ENCODE data around the gene CRBN.
A peak's percentile ranks its signal among the peaks of the same experiment; 100 is the strongest.

Gene CRBN

GRCh38 chr3:3189102-3189727 is 9.7 kb upstream of the CRBN start:
- H3K27ac Mint-ChIP-seq, result no peak overlapping the region

GRCh38 chr3:3184876-3185275 is 5.4 kb upstream of the CRBN start:
- Mint-ChIP-seq H3K9me3 (peaks cover 6% of the 10 kb centered on the region), H3K27ac (no peak overlapping the region), H3K4me1 (no peaks in the 10 kb centered on the region), H3K4me3 (no peak overlapping the region), H3K36me3 (no peaks in the 10 kb centered on the region)
- DNase-seq (ENCODE audit: low spot score in 2 of 2) (no peak), ATAC-seq (no peak)

More at GRCh38 chr3:3189102-3189727, 9.7 kb upstream of the CRBN start:
- H3K9me3 Mint-ChIP-seq, result peaks cover 6% of the 10 kb centered on the region
- no peaks in the 10 kb centered on the region for H3K36me3 Mint-ChIP-seq
- DNase-seq (ENCODE audit: low spot score in 2 of 2) (no peak), ATAC-seq (no peak)
- H3K4me3 Mint-ChIP-seq, result no peak overlapping the region
- H3K4me1 Mint-ChIP-seq, result peaks cover 17% of the 10 kb centered on the region

GRCh38 chr3:3180456-3180855 is 965 bp upstream of the CRBN start:
- ATAC-seq (no peak), DNase-seq (ENCODE audit: low spot score in 2 of 2) (no peak)
- Mint-ChIP-seq H3K4me3 (no peak overlapping the region), H3K4me1 (peaks cover 25% of the 10 kb centered on the region), H3K27ac (no peak overlapping the region), H3K9me3 (no peaks in the 10 kb centered on the region), H3K36me3 (peaks cover 18% of the 10 kb centered on the region)

GRCh38 chr3:3178498-3179328 is 778 bp downstream of the CRBN start:
- Mint-ChIP-seq H3K9me3 (no peaks in the 10 kb centered on the region), H3K27ac (peak overlapping the region; percentile 90), H3K4me3 (peak overlapping the region; percentile 82), H3K36me3 (peaks cover 35% of the 10 kb centered on the region), H3K4me1 (peaks cover 31% of the 10 kb centered on the region)
- DNase-seq (ENCODE audit: low spot score in 2 of 2) (no peak), ATAC-seq (peak; percentile 20)

- H3K4me3 Mint-ChIP-seq, result peak overlapping the region; percentile 82
- ATAC-seq, result peak; percentile 43
- no peak for DNase-seq (ENCODE audit: low spot score in 2 of 2)
- no peaks in the 10 kb centered on the region for H3K9me3 Mint-ChIP-seq
- H3K4me1 Mint-ChIP-seq, result peaks cover 35% of the 10 kb centered on the region
- H3K27ac Mint-ChIP-seq, result peak overlapping the region; percentile 90
- H3K36me3 Mint-ChIP-seq, result peaks cover 42% of the 10 kb centered on the region
These were observed 1.5 kb downstream of the CRBN start for GRCh38 chr3:3177861-3178497.

- peak overlapping the region; percentile 90 for H3K27ac Mint-ChIP-seq
- H3K9me3 Mint-ChIP-seq, result no peaks in the 10 kb centered on the region
- DNase-seq (ENCODE audit: low spot score in 2 of 2) (no peak), ATAC-seq (no peak)
- H3K4me3 Mint-ChIP-seq, result peak overlapping the region; percentile 62
- peaks cover 29% of the 10 kb centered on the region for H3K4me1 Mint-ChIP-seq
- peaks cover 82% of the 10 kb centered on the region for H3K36me3 Mint-ChIP-seq
These were observed 6.9 kb downstream of the CRBN start for GRCh38 chr3:3172627-3173026.

- H3K27ac Mint-ChIP-seq, result peak overlapping the region; percentile 56
- DNase-seq (ENCODE audit: low spot score in 2 of 2) (no peak), ATAC-seq (peak; percentile 52)
- no peak overlapping the region for H3K4me3 Mint-ChIP-seq
- H3K4me1 Mint-ChIP-seq, result peaks cover 34% of the 10 kb centered on the region
- peaks cover 91% of the 10 kb centered on the region for H3K36me3 Mint-ChIP-seq
- no peaks in the 10 kb centered on the region for H3K9me3 Mint-ChIP-seq
These were observed 8.5 kb downstream of the CRBN start for GRCh38 chr3:3170998-3171397.

GRCh38 chr3:3165650-3166049 is 13.8 kb downstream of the CRBN start:
- no peak for DNase-seq (ENCODE audit: low spot score in 2 of 2)
- Mint-ChIP-seq H3K9me3 (no peaks in the 10 kb centered on the region), H3K27ac (peak overlapping the region; percentile 81), H3K4me1 (peaks cover 45% of the 10 kb centered on the region), H3K4me3 (peak overlapping the region; percentile 45), H3K36me3 (peaks cover 91% of the 10 kb centered on the region)
- ATAC-seq, result peak; percentile 79

GRCh38 chr3:3165241-3165640 is 14.2 kb downstream of the CRBN start:
- Mint-ChIP-seq H3K36me3 (peaks cover 92% of the 10 kb centered on the region), H3K27ac (peak overlapping the region; percentile 81), H3K4me3 (peak overlapping the region; percentile 45), H3K9me3 (no peaks in the 10 kb centered on the region), H3K4me1 (peaks cover 47% of the 10 kb centered on the region)
- DNase-seq (ENCODE audit: low spot score in 2 of 2) (no peak), ATAC-seq (peak; percentile 94)

- Mint-ChIP-seq H3K4me1 (peaks cover 48% of the 10 kb centered on the region), H3K9me3 (no peaks in the 10 kb centered on the region), H3K4me3 (no peak overlapping the region), H3K27ac (peak overlapping the region; percentile 16), H3K36me3 (peaks cover 100% of the 10 kb centered on the region)
- no peak for DNase-seq (ENCODE audit: low spot score in 2 of 2)
- ATAC-seq, result no peak
These were observed 18.7 kb downstream of the CRBN start for GRCh38 chr3:3160826-3161225.

- DNase-seq (ENCODE audit: low spot score in 2 of 2), result no peak
- Mint-ChIP-seq H3K4me3 (no peak overlapping the region), H3K27ac (peak overlapping the region; percentile 75), H3K4me1 (peaks cover 29% of the 10 kb centered on the region), H3K36me3 (peaks cover 100% of the 10 kb centered on the region), H3K9me3 (no peaks in the 10 kb centered on the region)
- ATAC-seq, result no peak
These were observed 22.0 kb downstream of the CRBN start for GRCh38 chr3:3157484-3157883.

GRCh38 chr3:3154879-3155610 is 24.4 kb downstream of the CRBN start:
- Mint-ChIP-seq H3K36me3 (peaks cover 100% of the 10 kb centered on the region), H3K27ac (peak overlapping the region; percentile 74), H3K4me3 (no peak overlapping the region), H3K9me3 (no peaks in the 10 kb centered on the region), H3K4me1 (peaks cover 18% of the 10 kb centered on the region)
- ATAC-seq, result no peak
- DNase-seq (ENCODE audit: low spot score in 2 of 2), result no peak

GRCh38 chr3:3151513-3151912 is 28.0 kb downstream of the CRBN start:
- Mint-ChIP-seq H3K4me1 (peaks cover 5% of the 10 kb centered on the region), H3K4me3 (no peak overlapping the region), H3K27ac (no peak overlapping the region), H3K36me3 (peaks cover 100% of the 10 kb centered on the region), H3K9me3 (no peaks in the 10 kb centered on the region)
- DNase-seq (ENCODE audit: low spot score in 2 of 2) (no peak), ATAC-seq (no peak)

GRCh38 chr3:3149560-3149959 is 29.9 kb downstream of the CRBN start:
- DNase-seq (ENCODE audit: low spot score in 2 of 2) (no peak), ATAC-seq (no peak)
- Mint-ChIP-seq H3K9me3 (no peaks in the 10 kb centered on the region), H3K36me3 (peaks cover 100% of the 10 kb centered on the region), H3K4me3 (no peak overlapping the region), H3K4me1 (no peaks in the 10 kb centered on the region), H3K27ac (peak overlapping the region; percentile 75)

- H3K9me3 Mint-ChIP-seq, result no peaks in the 10 kb centered on the region
- peaks cover 8% of the 10 kb centered on the region for H3K4me1 Mint-ChIP-seq
- DNase-seq (ENCODE audit: low spot score in 2 of 2) (no peak), ATAC-seq (no peak)
- H3K4me3 Mint-ChIP-seq, result no peak overlapping the region
- peak overlapping the region; percentile 80 for H3K27ac Mint-ChIP-seq
- peaks cover 100% of the 10 kb centered on the region for H3K36me3 Mint-ChIP-seq
These were observed 33.7 kb downstream of the CRBN start for GRCh38 chr3:3145831-3146230.
